GM12874 (cell line): ENCODE measurements around the gene CIT.

Source experiments
- TF ChIP-seq, protein P1 (sequence below): IDR thresholded peaks from 2 replicates; pipeline ENCODE4 v1.5.1; 2011; ENCODE audit warnings: low read depth, mild to moderate bottlenecking, control low read depth, low read length, moderate library complexity; ENCODE audit not compliant: insufficient read depth

CIT gene

GRCh38 chr12:119740830-119741229 is 136.3 kb downstream of the CIT start:
- TF ChIP-seq, protein P1, sequence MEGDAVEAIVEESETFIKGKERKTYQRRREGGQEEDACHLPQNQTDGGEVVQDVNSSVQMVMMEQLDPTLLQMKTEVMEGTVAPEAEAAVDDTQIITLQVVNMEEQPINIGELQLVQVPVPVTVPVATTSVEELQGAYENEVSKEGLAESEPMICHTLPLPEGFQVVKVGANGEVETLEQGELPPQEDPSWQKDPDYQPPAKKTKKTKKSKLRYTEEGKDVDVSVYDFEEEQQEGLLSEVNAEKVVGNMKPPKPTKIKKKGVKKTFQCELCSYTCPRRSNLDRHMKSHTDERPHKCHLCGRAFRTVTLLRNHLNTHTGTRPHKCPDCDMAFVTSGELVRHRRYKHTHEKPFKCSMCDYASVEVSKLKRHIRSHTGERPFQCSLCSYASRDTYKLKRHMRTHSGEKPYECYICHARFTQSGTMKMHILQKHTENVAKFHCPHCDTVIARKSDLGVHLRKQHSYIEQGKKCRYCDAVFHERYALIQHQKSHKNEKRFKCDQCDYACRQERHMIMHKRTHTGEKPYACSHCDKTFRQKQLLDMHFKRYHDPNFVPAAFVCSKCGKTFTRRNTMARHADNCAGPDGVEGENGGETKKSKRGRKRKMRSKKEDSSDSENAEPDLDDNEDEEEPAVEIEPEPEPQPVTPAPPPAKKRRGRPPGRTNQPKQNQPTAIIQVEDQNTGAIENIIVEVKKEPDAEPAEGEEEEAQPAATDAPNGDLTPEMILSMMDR, result no peak

DNA sequence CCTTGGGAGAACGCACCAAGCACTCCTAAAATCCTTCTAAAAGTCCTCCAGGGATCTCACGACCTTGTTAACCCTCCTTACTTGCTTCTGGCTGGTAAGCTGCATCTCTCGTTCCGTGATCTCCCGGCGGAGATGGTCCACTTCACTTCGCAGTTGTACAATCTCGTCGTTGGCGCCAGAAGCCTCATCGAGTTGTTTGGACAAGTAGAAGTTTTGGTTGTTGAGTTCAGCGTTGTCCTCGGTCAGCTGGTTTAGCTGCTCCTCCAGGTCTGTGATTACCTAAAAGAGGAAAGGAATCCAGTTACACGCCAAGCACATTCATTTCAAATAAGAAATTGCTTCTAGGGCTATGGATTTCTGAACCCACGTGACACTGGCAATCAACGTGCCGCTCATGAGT is 142.0 kb downstream of the CIT start:
- TF ChIP-seq, protein P1, result no peak

DNA sequence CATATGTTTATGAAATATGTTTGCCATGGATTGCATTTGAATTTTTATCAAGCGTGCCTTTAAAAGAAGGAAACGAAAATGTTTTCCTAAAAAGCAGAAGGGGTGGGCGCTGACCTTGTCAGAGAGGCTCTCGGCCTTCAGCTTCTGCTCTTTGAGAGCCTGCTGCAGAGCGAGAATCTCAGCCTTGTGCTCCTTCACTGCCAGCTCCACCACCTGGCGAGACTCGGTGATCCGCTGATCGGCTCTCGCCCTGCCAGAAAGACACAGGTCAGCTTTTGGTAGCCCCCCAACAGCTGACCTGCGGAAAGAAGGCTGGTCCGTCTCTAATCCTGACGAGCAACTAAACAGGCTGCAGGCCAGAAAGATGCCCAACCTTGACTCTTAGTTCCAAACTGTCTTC is 146.7 kb downstream of the CIT start:
- TF ChIP-seq, protein P1, result no peak

GRCh38 chr12:119729871-119730270 is 147.2 kb downstream of the CIT start:
- TF ChIP-seq, protein P1, result no peak

DNA sequence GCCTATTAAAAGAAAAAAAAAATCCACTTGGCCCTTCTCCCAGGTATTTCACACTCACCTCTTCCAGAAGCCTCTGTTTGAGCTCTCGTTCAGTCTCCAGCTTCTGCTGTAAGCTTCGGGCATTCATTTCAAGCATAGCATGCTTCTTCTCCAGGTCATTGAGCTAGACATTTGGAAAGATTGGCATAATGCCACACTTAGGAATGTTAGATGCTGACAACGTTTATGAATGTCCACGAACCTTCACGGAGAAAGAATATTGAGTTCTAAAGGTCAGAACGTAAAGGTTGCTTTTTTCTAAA is 148.7 kb downstream of the CIT start:
- TF ChIP-seq, protein P1, result no peak

- TF ChIP-seq, protein P1, result no peak
Measured at GRCh38 chr12:119727600-119728443, 149.3 kb downstream of the CIT start.

- TF ChIP-seq, protein P1, result no peak
Measured at GRCh38 chr12:119725523-119725922, 151.6 kb downstream of the CIT start.
